ENCODE results near the gene XRCC5. TPM values are rescaled to one million over a fixed set of nuclear protein-coding genes. Genes with fewer than 3 reads are reported as not detected.

XRCC5 gene
- total RNA-seq, 4 donors from 2014 or later = 113 to 149 (median 137) TPM

GRCh38 chr2:216092646-216093045, 16.5 kb upstream of the XRCC5 start:
- no peak for DNase-seq (ENCODE audit: extremely low spot score)
- intact Hi-C loops (cut with DNase I) = no loop called here
- no peak for TF ChIP-seq EP300 (IDR thresholded peaks at IDR 0.05)
- no peak for TF ChIP-seq POLR2A (IDR thresholded peaks at IDR 0.05; ENCODE audit: low read depth)
- no peak for TF ChIP-seq POLR2AphosphoS5 (IDR thresholded peaks at IDR 0.05)
- TF ChIP-seq, protein P1, sequence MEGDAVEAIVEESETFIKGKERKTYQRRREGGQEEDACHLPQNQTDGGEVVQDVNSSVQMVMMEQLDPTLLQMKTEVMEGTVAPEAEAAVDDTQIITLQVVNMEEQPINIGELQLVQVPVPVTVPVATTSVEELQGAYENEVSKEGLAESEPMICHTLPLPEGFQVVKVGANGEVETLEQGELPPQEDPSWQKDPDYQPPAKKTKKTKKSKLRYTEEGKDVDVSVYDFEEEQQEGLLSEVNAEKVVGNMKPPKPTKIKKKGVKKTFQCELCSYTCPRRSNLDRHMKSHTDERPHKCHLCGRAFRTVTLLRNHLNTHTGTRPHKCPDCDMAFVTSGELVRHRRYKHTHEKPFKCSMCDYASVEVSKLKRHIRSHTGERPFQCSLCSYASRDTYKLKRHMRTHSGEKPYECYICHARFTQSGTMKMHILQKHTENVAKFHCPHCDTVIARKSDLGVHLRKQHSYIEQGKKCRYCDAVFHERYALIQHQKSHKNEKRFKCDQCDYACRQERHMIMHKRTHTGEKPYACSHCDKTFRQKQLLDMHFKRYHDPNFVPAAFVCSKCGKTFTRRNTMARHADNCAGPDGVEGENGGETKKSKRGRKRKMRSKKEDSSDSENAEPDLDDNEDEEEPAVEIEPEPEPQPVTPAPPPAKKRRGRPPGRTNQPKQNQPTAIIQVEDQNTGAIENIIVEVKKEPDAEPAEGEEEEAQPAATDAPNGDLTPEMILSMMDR (IDR thresholded peaks at IDR 0.05) = no peak
- 84% methylated on average over 2 of the region's 2 CpGs for WGBS
- no peaks in the 10 kb centered on the region for H3K9me3 ChIP-seq
- no peaks in the 10 kb centered on the region for H3K36me3 ChIP-seq
- H3K4me1 ChIP-seq = no peaks in the 10 kb centered on the region
- no peak overlapping the region for H3K27ac ChIP-seq (replicated peaks in 1 of 4)
- no peak overlapping the region for H3K4me3 ChIP-seq
- peaks cover 0 to 7% (median 0%) of the 10 kb centered on the region in 4 donors for H3K27me3 ChIP-seq

DNA sequence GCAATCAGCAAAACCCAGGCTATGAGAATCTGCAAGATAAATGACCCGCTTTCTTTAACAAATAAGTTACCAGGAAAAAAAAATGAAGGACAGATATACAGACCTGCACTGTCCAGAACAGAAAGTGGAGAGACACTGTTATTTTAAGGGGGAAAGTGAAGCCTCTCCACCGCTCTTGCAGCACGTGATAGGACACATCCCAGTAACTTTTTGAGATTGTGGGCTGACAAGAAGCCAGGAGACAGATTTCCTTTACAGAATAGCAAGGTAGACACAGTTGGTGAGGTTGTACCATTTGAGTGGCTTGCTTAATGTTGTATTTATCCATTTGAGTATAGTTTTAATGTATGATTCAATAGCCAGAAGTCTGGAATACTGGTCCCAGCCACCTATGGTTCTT, 14.4 kb upstream of the XRCC5 start:
- intact Hi-C loops (cut with DNase I) = no loop called here
- H3K4me3 ChIP-seq = no peak overlapping the region

DNA sequence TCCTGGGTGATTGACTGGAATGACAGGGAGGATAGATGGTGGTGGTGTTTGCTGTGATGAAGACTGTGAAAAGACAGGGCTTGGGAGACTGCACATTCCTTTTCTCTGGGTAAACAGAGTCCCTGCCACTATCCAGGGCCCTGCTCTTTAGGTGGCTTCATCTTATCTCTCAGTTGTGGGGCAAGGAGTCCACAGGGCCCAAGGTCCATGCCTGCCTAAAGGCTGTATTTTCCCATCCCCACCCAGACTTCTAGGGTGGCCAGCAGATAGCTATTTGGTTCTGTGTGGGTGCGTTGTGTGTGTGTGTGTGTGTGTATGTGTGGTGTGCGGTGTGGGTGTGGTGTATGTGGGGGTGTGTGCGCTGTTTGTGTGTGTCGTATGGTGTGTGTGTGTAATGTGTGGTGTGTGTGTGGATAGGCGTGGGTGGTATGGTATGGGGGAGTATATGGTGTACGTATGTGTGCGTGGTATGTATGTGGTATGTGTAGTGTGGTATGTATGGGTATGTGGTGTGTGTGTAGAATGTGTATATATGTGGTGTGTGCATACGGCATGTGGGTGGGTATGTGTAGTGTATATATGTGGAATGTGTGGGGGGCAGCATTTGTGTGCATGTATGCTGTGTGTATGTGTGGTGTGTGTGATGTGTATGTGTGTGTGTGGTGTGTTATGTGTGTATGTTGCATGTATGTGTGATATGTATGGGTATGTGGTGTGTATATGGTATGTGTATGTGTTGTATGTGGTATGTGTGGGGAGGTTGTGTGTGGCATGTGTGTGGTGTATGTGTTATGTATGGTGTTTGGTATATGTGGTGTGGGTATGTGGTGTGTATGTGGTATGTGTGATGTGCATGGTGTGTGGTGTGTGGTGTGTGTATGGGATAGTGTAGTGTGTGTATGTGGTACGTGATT, 10.5 kb upstream of the XRCC5 start:
- Histone ChIP-seq H3K27me3 (peaks cover 0 to 3% (median 0%) of the 10 kb centered on the region in 4 donors), H3K36me3 (peaks cover 0 to 3% (median 2%) of the 10 kb centered on the region in 4 donors), H3K27ac (replicated peaks in 1 of 4) (no peak overlapping the region), H3K4me3 (no peak overlapping the region), H3K9me3 (no peaks in the 10 kb centered on the region), H3K4me1 (no peaks in the 10 kb centered on the region)
- intact Hi-C loops (cut with DNase I) = no loop called here
- no peak for TF ChIP-seq EP300 (IDR thresholded peaks at IDR 0.05)
- TF ChIP-seq POLR2A (IDR thresholded peaks at IDR 0.05; ENCODE audit: low read depth) = no peak
- no peak for TF ChIP-seq POLR2AphosphoS5 (IDR thresholded peaks at IDR 0.05)
- TF ChIP-seq, protein P1 (IDR thresholded peaks at IDR 0.05) = no peak
- DNase-seq (ENCODE audit: extremely low spot score) = no peak
- 95% methylated on average over 9 of the region's 9 CpGs for WGBS

More for the DNA sequence above, 14.4 kb upstream of the XRCC5 start:
- H3K27me3 ChIP-seq = peaks cover 0 to 7% (median 0%) of the 10 kb centered on the region in 4 donors
- no peak for TF ChIP-seq POLR2AphosphoS5 (IDR thresholded peaks at IDR 0.05)
- no peak for TF ChIP-seq EP300 (IDR thresholded peaks at IDR 0.05)
- no peak for TF ChIP-seq POLR2A (IDR thresholded peaks at IDR 0.05; ENCODE audit: low read depth)
- TF ChIP-seq, protein P1 (IDR thresholded peaks at IDR 0.05) = no peak
- no peaks in the 10 kb centered on the region for H3K36me3 ChIP-seq
- no peaks in the 10 kb centered on the region for H3K4me1 ChIP-seq
- 91% methylated on average over 3 of the region's 3 CpGs for WGBS
- DNase-seq (ENCODE audit: extremely low spot score) = no peak
- no peaks in the 10 kb centered on the region for H3K9me3 ChIP-seq
- no peak overlapping the region for H3K27ac ChIP-seq (replicated peaks in 1 of 4)

DNA sequence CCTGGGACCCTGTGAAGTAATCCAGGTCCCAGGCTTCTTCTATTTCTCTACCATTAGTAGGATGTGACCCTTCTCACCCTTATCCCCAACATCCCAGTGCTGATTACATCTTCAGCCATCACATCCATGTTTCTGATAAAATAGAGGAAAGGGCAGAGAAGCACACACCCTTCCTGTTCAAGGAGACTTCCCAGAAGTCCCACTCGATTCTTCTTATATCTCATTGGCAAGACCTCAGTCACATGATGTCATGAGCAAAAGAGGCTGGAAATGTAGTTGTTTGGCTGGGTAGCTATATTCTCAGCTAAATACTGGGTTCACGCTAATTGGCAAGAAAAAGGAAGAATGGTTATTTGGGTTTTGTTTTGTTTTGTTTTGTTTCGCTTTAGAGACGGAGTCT, 8.0 kb upstream of the XRCC5 start:
- Histone ChIP-seq H3K27ac (replicated peaks in 1 of 4) (no peak overlapping the region), H3K4me1 (no peaks in the 10 kb centered on the region), H3K4me3 (no peak overlapping the region), H3K27me3 (peaks cover 0 to 5% (median 0%) of the 10 kb centered on the region in 4 donors), H3K9me3 (no peaks in the 10 kb centered on the region), H3K36me3 (peaks cover 0 to 3% (median 2%) of the 10 kb centered on the region in 4 donors)
- 84% methylated on average over 4 of the region's 4 CpGs for WGBS
- TF ChIP-seq POLR2AphosphoS5 (IDR thresholded peaks at IDR 0.05) = no peak
- no peak for TF ChIP-seq POLR2A (IDR thresholded peaks at IDR 0.05; ENCODE audit: low read depth)
- intact Hi-C loops (cut with DNase I) = no loop called here
- no peak for DNase-seq (ENCODE audit: extremely low spot score)

GRCh38 chr2:216103213-216103612, 5.9 kb upstream of the XRCC5 start:
- H3K4me1 ChIP-seq = peaks cover 0 to 11% (median 1%) of the 10 kb centered on the region in 4 donors
- WGBS = 68% methylated on average over 1 of the region's 1 CpG
- intact Hi-C loops (cut with DNase I) = no loop called here

More at GRCh38 chr2:216103213-216103612, 5.9 kb upstream of the XRCC5 start:
- peaks cover 0 to 3% (median 2%) of the 10 kb centered on the region in 4 donors for H3K36me3 ChIP-seq
- H3K4me3 ChIP-seq = no peak overlapping the region
- no peak for TF ChIP-seq EP300 (IDR thresholded peaks at IDR 0.05)
- TF ChIP-seq POLR2A (IDR thresholded peaks at IDR 0.05; ENCODE audit: low read depth) = no peak
- TF ChIP-seq POLR2AphosphoS5 (IDR thresholded peaks at IDR 0.05) = no peak
- TF ChIP-seq, protein P1 (IDR thresholded peaks at IDR 0.05) = no peak
- H3K27me3 ChIP-seq = peaks cover 0 to 13% (median 0%) of the 10 kb centered on the region in 4 donors
- H3K9me3 ChIP-seq = no peaks in the 10 kb centered on the region
- H3K27ac ChIP-seq (replicated peaks in 1 of 4) = no peak overlapping the region
- no peak for DNase-seq (ENCODE audit: extremely low spot score)
